Femur (tissue), 1 donor: ENCODE measurements around the gene MAS1.
A peak's percentile ranks its signal among the peaks of the same experiment; 100 is the strongest.
"Not testable (repeated sequence)": the region's sequence is repeated elsewhere in the genome, so short reads cannot be mapped to it uniquely, and the experiment has no call there.

ENCODE experiments used
- DNase-seq: peaks from one replicate; pipeline ENCODE4 v3.0.0-alpha.2; 2017

The MAS1 gene

GRCh38 chr6:159890792-159891191 lies at the start of gene MAS1:
Gene MAS1, plus strand, starts transcription at chr6:159890988. Its CDS starts 15,968 bp downstream, at chr6:159906956.
- DNase-seq, result no peak

GRCh38 chr6:159842035-159842434 lies 48.8 kb upstream of the MAS1 start:
- DNase-seq, result no peak

GRCh38 chr6:159844737-159845645 lies 45.8 kb upstream of the MAS1 start:
- no peak for DNase-seq

- not testable (repeated sequence) for DNase-seq
Observed at GRCh38 chr6:159848552-159848951, 42.2 kb upstream of the MAS1 start.

- not testable (repeated sequence) for DNase-seq
Observed at GRCh38 chr6:159849851-159850250, 40.9 kb upstream of the MAS1 start.

GRCh38 chr6:159852877-159853276 lies 37.9 kb upstream of the MAS1 start:
- no peak for DNase-seq

GRCh38 chr6:159853754-159854153 lies 37.0 kb upstream of the MAS1 start:
- DNase-seq, result no peak

GRCh38 chr6:159854959-159855358 lies 35.8 kb upstream of the MAS1 start:
- no peak for DNase-seq

- DNase-seq, result no peak
Observed at GRCh38 chr6:159858259-159858658, 32.5 kb upstream of the MAS1 start.

- no peak for DNase-seq
Observed at GRCh38 chr6:159860482-159860881, 30.3 kb upstream of the MAS1 start.

- no peak for DNase-seq
Observed at GRCh38 chr6:159862103-159862502, 28.7 kb upstream of the MAS1 start.

GRCh38 chr6:159863341-159863740 lies 27.4 kb upstream of the MAS1 start:
- DNase-seq, result peak; percentile 52

- DNase-seq, result no peak
Observed at GRCh38 chr6:159865226-159865920, 25.4 kb upstream of the MAS1 start.

- DNase-seq, result no peak
Observed at GRCh38 chr6:159866286-159867247, 24.2 kb upstream of the MAS1 start.

GRCh38 chr6:159871241-159871640 lies 19.5 kb upstream of the MAS1 start:
- no peak for DNase-seq

- DNase-seq, result no peak
Observed at GRCh38 chr6:159871906-159872305, 18.9 kb upstream of the MAS1 start.

GRCh38 chr6:159874435-159874834 lies 16.4 kb upstream of the MAS1 start:
- DNase-seq, result peak; percentile 70

- DNase-seq, result no peak
Observed at GRCh38 chr6:159875194-159875593, 15.6 kb upstream of the MAS1 start.

GRCh38 chr6:159876242-159876641 lies 14.5 kb upstream of the MAS1 start:
- DNase-seq, result no peak

GRCh38 chr6:159877256-159877808 lies 13.5 kb upstream of the MAS1 start:
- no peak for DNase-seq

- no peak for DNase-seq
Observed at GRCh38 chr6:159878341-159878740, 12.4 kb upstream of the MAS1 start.

GRCh38 chr6:159879856-159880255 lies 10.9 kb upstream of the MAS1 start:
- DNase-seq, result no peak
